Panc1 (cell line): ENCODE results near the gene MRPL46.

Experiments
- CTCF ChIP-seq: fragments of 450-650 bp; IDR thresholded peaks from 2 replicates; pipeline ENCODE4 v1.5.1; 2017; ENCODE audit warnings: mild to moderate bottlenecking
- POLR2AphosphoS5 ChIP-seq: IDR thresholded peaks from 2 replicates; pipeline ENCODE4 v1.6.1; 2012; ENCODE audit warnings: mild to moderate bottlenecking, low read depth, low read length, moderate library complexity

GRCh38 chr15:88480981-88481380 lies 13.8 kb upstream of the MRPL46 start:
- TF ChIP-seq CTCF (no peak), POLR2AphosphoS5 (no peak)
